HEK293 (cell line): ENCODE results near the gene LRRC8D.

ENCODE experiments used
- ATF2 ChIP-seq: fragments of 450-650 bp; formaldehyde crosslinking; IDR thresholded peaks from 2 replicates; pipeline ENCODE4 v1.5.1; 2016; ENCODE audit warnings: missing biosample characterization, missing genetic modification characterization, low read depth
- BCL11A ChIP-seq: fragments of 450-650 bp; formaldehyde crosslinking; IDR thresholded peaks from 2 replicates; pipeline ENCODE4 v1.5.1; 2016; ENCODE audit warnings: low read depth, missing biosample characterization, missing genetic modification characterization
- HIC1 ChIP-seq: fragments of 450-650 bp; formaldehyde crosslinking; IDR thresholded peaks from 2 replicates; pipeline ENCODE4 v1.5.1; 2016; ENCODE audit warnings: missing biosample characterization, missing genetic modification characterization
- KLF7 ChIP-seq: fragments of 450-650 bp; formaldehyde crosslinking; IDR thresholded peaks from 2 replicates; pipeline ENCODE4 v1.5.1; 2016; ENCODE audit warnings: missing biosample characterization, missing genetic modification characterization, borderline replicate concordance
- MZF1 ChIP-seq: fragments of 450-650 bp; formaldehyde crosslinking; IDR thresholded peaks from 2 replicates; pipeline ENCODE4 v1.5.1; 2017; ENCODE audit warnings: missing biosample characterization, missing genetic modification characterization, borderline replicate concordance
- OVOL3 ChIP-seq: fragments of 450-650 bp; formaldehyde crosslinking; IDR thresholded peaks from 2 replicates; pipeline ENCODE4 v1.5.1; 2016; ENCODE audit warnings: missing biosample characterization, missing genetic modification characterization
- PRDM6 ChIP-seq: fragments of 450-650 bp; formaldehyde crosslinking; IDR thresholded peaks from 2 replicates; pipeline ENCODE4 v1.5.1; 2017; ENCODE audit warnings: missing biosample characterization, missing genetic modification characterization
- SP2 ChIP-seq: fragments of 450-650 bp; formaldehyde crosslinking; IDR thresholded peaks from 2 replicates; pipeline ENCODE4 v1.5.1; 2016; ENCODE audit warnings: missing biosample characterization, missing genetic modification characterization
- TCF7L2 ChIP-seq: IDR thresholded peaks from 2 replicates; pipeline ENCODE4 v1.6.1; 2011; ENCODE audit warnings: low read depth, mild to moderate bottlenecking, inconsistent platforms, low read length, moderate library complexity, borderline replicate concordance
- ZBTB17 ChIP-seq: fragments of 450-650 bp; formaldehyde crosslinking; IDR thresholded peaks from 2 replicates; pipeline ENCODE4 v1.5.1; 2016; ENCODE audit warnings: missing biosample characterization, missing genetic modification characterization
- ZNF169 ChIP-seq: fragments of 450-650 bp; formaldehyde crosslinking; IDR thresholded peaks from 2 replicates; pipeline ENCODE4 v1.5.1; 2016; ENCODE audit warnings: missing biosample characterization, missing genetic modification characterization
- ZNF266 ChIP-seq: fragments of 450-650 bp; formaldehyde crosslinking; IDR thresholded peaks from 2 replicates; pipeline ENCODE4 v1.5.1; 2016; ENCODE audit warnings: missing biosample characterization, missing genetic modification characterization, low read depth
- ZNF280D ChIP-seq: fragments of 450-650 bp; formaldehyde crosslinking; IDR thresholded peaks from 2 replicates; pipeline ENCODE4 v1.5.1; 2016; ENCODE audit warnings: missing biosample characterization, missing genetic modification characterization
- ZNF335 ChIP-seq: fragments of 450-650 bp; formaldehyde crosslinking; conservative IDR thresholded peaks from 2 replicates; pipeline ENCODE4 v1.5.1; 2016; ENCODE audit warnings: missing biosample characterization, missing genetic modification characterization
- ZNF391 ChIP-seq: fragments of 450-650 bp; formaldehyde crosslinking; IDR thresholded peaks from 2 replicates; pipeline ENCODE4 v1.5.1; 2016; ENCODE audit warnings: low read depth, missing biosample characterization, missing genetic modification characterization, borderline replicate concordance
- ZNF394 ChIP-seq: fragments of 450-650 bp; formaldehyde crosslinking; IDR thresholded peaks from 2 replicates; pipeline ENCODE4 v1.5.1; 2016; ENCODE audit warnings: missing biosample characterization, missing genetic modification characterization, mild to moderate bottlenecking, moderate library complexity, borderline replicate concordance
- ZNF426 ChIP-seq: fragments of 450-650 bp; formaldehyde crosslinking; IDR thresholded peaks from 2 replicates; pipeline ENCODE4 v1.5.1; 2017; ENCODE audit warnings: missing biosample characterization, missing genetic modification characterization, mild to moderate bottlenecking, inconsistent platforms, moderate library complexity
- ZNF473 ChIP-seq: fragments of 450-650 bp; formaldehyde crosslinking; IDR thresholded peaks from 2 replicates; pipeline ENCODE4 v1.5.1; 2017; ENCODE audit warnings: missing biosample characterization, missing genetic modification characterization
- ZNF510 ChIP-seq: fragments of 450-650 bp; formaldehyde crosslinking; IDR thresholded peaks from 2 replicates; pipeline ENCODE4 v1.5.1; 2018; ENCODE audit warnings: mild to moderate bottlenecking, missing genetic modification characterization, missing biosample characterization; ENCODE audit not compliant: insufficient replicate concordance
- ZNF530 ChIP-seq: fragments of 450-650 bp; formaldehyde crosslinking; IDR thresholded peaks from 2 replicates; pipeline ENCODE4 v1.5.1; 2016; ENCODE audit warnings: low read depth, missing biosample characterization, missing genetic modification characterization
- ZNF544 ChIP-seq: fragments of 450-650 bp; formaldehyde crosslinking; IDR thresholded peaks from 2 replicates; pipeline ENCODE4 v1.5.0; 2017; ENCODE audit warnings: missing biosample characterization, missing genetic modification characterization
- ZNF548 ChIP-seq: fragments of 450-650 bp; formaldehyde crosslinking; IDR thresholded peaks from 2 replicates; pipeline ENCODE4 v1.5.1; 2016; ENCODE audit warnings: missing biosample characterization, missing genetic modification characterization
- ZNF830 ChIP-seq: fragments of 450-650 bp; IDR thresholded peaks from 2 replicates; pipeline ENCODE4 v1.5.0; 2018; ENCODE audit warnings: missing biosample characterization, missing genetic modification characterization, low read depth, mild to moderate bottlenecking, moderate library complexity
- ZSCAN16 ChIP-seq: fragments of 450-650 bp; formaldehyde crosslinking; IDR thresholded peaks from 2 replicates; pipeline ENCODE4 v1.5.1; 2016; ENCODE audit warnings: missing biosample characterization, missing genetic modification characterization
- TF ChIP-seq, protein P1 (sequence below): fragments of 450-650 bp; formaldehyde crosslinking; conservative IDR thresholded peaks from 2 replicates; pipeline ENCODE4 v1.5.1; 2016; ENCODE audit warnings: low read depth, missing biosample characterization, missing genetic modification characterization
- TF ChIP-seq, protein P2 (sequence below): sonication (generic); formaldehyde crosslinking; IDR thresholded peaks from 2 replicates; pipeline ENCODE4 v1.8.1; 2022; ENCODE audit warnings: mild to moderate bottlenecking, moderate library complexity, missing genetic modification reagents

LRRC8D gene

DNA sequence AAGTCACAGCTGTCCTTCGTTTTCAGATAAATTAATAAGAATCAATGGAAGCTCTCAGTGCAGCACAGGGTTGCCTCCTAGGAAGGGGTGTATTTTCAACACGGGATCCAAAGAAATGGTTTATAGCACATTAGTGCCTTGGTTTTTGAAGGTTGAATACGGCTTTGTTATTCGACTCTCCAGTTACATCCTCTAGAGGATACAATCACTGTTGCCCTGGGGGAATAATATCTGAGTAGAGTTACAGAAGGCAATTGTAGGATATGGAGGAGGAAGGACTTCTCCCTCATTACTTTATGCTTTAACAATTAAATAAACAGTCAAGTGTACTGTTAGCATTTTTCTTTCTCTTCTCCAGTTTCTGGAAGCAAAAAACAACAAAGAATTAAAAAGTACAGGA is 159.8 kb downstream of the LRRC8D start (continued):
- TF ChIP-seq ZNF510 (tag by site-specific recombination), result no peak
- TF ChIP-seq ZNF280D (tag by site-specific recombination), result no peak
- no peak for TF ChIP-seq SP2
- TF ChIP-seq, protein P1, sequence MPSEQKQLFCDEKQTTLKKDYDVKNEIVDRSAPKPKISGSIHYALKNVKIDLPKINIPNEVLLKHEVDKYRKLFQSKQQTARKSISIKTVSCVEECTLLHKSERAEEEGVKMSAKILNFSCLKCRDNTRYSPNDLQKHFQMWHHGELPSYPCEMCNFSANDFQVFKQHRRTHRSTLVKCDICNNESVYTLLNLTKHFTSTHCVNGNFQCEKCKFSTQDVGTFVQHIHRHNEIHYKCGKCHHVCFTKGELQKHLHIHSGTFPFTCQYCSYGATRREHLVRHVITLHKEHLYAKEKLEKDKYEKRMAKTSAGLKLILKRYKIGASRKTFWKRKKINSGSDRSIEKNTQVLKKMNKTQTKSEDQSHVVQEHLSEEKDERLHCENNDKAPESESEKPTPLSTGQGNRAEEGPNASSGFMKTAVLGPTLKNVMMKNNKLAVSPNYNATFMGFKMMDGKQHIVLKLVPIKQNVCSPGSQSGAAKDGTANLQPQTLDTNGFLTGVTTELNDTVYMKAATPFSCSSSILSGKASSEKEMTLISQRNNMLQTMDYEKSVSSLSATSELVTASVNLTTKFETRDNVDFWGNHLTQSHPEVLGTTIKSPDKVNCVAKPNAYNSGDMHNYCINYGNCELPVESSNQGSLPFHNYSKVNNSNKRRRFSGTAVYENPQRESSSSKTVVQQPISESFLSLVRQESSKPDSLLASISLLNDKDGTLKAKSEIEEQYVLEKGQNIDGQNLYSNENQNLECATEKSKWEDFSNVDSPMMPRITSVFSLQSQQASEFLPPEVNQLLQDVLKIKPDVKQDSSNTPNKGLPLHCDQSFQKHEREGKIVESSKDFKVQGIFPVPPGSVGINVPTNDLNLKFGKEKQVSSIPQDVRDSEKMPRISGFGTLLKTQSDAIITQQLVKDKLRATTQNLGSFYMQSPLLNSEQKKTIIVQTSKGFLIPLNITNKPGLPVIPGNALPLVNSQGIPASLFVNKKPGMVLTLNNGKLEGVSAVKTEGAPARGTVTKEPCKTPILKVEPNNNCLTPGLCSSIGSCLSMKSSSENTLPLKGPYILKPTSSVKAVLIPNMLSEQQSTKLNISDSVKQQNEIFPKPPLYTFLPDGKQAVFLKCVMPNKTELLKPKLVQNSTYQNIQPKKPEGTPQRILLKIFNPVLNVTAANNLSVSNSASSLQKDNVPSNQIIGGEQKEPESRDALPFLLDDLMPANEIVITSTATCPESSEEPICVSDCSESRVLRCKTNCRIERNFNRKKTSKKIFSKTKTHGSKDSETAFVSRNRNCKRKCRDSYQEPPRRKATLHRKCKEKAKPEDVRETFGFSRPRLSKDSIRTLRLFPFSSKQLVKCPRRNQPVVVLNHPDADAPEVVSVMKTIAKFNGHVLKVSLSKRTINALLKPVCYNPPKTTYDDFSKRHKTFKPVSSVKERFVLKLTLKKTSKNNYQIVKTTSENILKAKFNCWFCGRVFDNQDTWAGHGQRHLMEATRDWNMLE (tag by site-specific recombination), result no peak
- no peak for TF ChIP-seq ZNF530 (tag by site-specific recombination)
- TF ChIP-seq ZNF473 (tag by site-specific recombination), result no peak
- TF ChIP-seq ATF2 (tag by site-specific recombination), result no peak
- TF ChIP-seq ZNF266 (tag by site-specific recombination), result no peak
- TF ChIP-seq ZSCAN16 (tag by site-specific recombination), result no peak
- TF ChIP-seq TCF7L2, result no peak
- TF ChIP-seq KLF7 (tag by site-specific recombination), result no peak
- TF ChIP-seq ZNF426 (tag by site-specific recombination), result no peak
- no peak for TF ChIP-seq ZNF394 (tag by site-specific recombination)
- TF ChIP-seq ZNF548 (tag by site-specific recombination), result no peak
- peak; percentile 76; the same call in 1 of the 2 replicates for TF ChIP-seq MZF1 (tag by site-specific recombination)
- TF ChIP-seq ZBTB17 (tag by site-specific recombination), result peak; percentile 21; the same call in 1 of the 2 replicates
- TF ChIP-seq, protein P2, sequence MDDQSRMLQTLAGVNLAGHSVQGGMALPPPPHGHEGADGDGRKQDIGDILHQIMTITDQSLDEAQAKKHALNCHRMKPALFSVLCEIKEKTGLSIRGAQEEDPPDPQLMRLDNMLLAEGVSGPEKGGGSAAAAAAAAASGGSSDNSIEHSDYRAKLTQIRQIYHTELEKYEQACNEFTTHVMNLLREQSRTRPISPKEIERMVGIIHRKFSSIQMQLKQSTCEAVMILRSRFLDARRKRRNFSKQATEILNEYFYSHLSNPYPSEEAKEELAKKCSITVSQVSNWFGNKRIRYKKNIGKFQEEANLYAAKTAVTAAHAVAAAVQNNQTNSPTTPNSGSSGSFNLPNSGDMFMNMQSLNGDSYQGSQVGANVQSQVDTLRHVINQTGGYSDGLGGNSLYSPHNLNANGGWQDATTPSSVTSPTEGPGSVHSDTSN (CRISPR knock-in tag), result no peak
- TF ChIP-seq PRDM6 (tag by site-specific recombination), result peak; percentile 80
- no peak for TF ChIP-seq OVOL3 (tag by site-specific recombination)
- no peak for TF ChIP-seq ZNF169 (tag by site-specific recombination)
- no peak for TF ChIP-seq ZNF391 (tag by site-specific recombination)
- no peak for TF ChIP-seq ZNF544 (tag by site-specific recombination)
- no peak for TF ChIP-seq ZNF830 (tag by site-specific recombination)
- TF ChIP-seq HIC1 (tag by site-specific recombination), result no peak
- no peak for TF ChIP-seq BCL11A (tag by site-specific recombination)
- TF ChIP-seq ZNF335 (tag by site-specific recombination), result no peak
